GM23338 (cell line): ENCODE data around the gene ANKRD44. TPM values are rescaled to one million over a fixed set of nuclear protein-coding genes. Genes with fewer than 3 reads are reported as not detected.

Experiments used
- ATAC-seq: fragments of 200-7000 bp; cut with Tn5 transposase; 3 replicates; pipeline ENCODE4 v1.9.1; 2020
- DNase-seq: peaks from one replicate; pipeline ENCODE4 v3.0.0-alpha.2; 2015; ENCODE audit warnings: low spot score
- H2AFZ ChIP-seq: fragments of 200-600 bp; sonication (generic); 2 replicates; pipeline ENCODE4 v1.8.0; 2016; ENCODE audit warnings: antibody characterized with exemption, mild to moderate bottlenecking, moderate library complexity
- H3F3A ChIP-seq: fragments of 200-600 bp; sonication (generic); replicated peaks from 2 replicates; pipeline ENCODE4 v1.8.0; 2017; ENCODE audit warnings: antibody characterized with exemption, mixed run types, low read depth
- H3K27ac ChIP-seq: fragments of 200-600 bp; sonication (generic); 2 replicates; pipeline ENCODE4 v1.6.1; 2016; ENCODE audit warnings: low read depth
- H3K27me3 ChIP-seq: fragments of 200-600 bp; sonication (generic); 2 replicates; pipeline ENCODE4 v1.8.0; 2016; ENCODE audit warnings: mild to moderate bottlenecking, mixed run types, moderate library complexity; ENCODE audit not compliant: insufficient read depth
- H3K36me3 ChIP-seq: fragments of 200-600 bp; sonication (generic); 2 replicates; pipeline ENCODE4 v1.8.0; 2016; ENCODE audit warnings: mild to moderate bottlenecking; ENCODE audit not compliant: insufficient read depth
- H3K4me1 ChIP-seq: fragments of 200-600 bp; sonication (generic); 2 replicates; pipeline ENCODE4 v1.8.0; 2016; ENCODE audit warnings: mild to moderate bottlenecking, moderate library complexity; ENCODE audit not compliant: insufficient read depth
- H3K4me2 ChIP-seq: fragments of 200-600 bp; sonication (generic); 2 replicates; pipeline ENCODE4 v1.7.1; 2017; ENCODE audit warnings: mixed run types
- H3K4me3 ChIP-seq: fragments of 200-600 bp; sonication (generic); 2 replicates; pipeline ENCODE4 v1.6.1; 2016; ENCODE audit warnings: mixed run types
- H3K79me2 ChIP-seq: fragments of 200-600 bp; sonication (generic); replicated peaks from 2 replicates; pipeline ENCODE4 v1.8.0; 2017; ENCODE audit warnings: mild to moderate bottlenecking; ENCODE audit not compliant: insufficient read depth
- H3K9me2 ChIP-seq: fragments of 200-600 bp; sonication (generic); 2 replicates; pipeline ENCODE4 v1.8.0; 2017; ENCODE audit not compliant: insufficient read depth
- H4K20me1 ChIP-seq: fragments of 200-600 bp; sonication (generic); replicated peaks from 2 replicates; pipeline ENCODE4 v1.8.0; 2017; ENCODE audit warnings: mild to moderate bottlenecking; ENCODE audit not compliant: insufficient read depth
- H3K27ac Mint-ChIP-seq: 2 replicates; pipeline ENCODE4 v1.8.0; 2020; ENCODE audit warnings: inconsistent platforms, mild to moderate bottlenecking, moderate library complexity, mixed read lengths
- H3K27me3 Mint-ChIP-seq: 3 replicates; pipeline ENCODE4 v1.8.0; 2022; ENCODE audit warnings: low read depth, mild to moderate bottlenecking, moderate library complexity, mixed read lengths, inconsistent platforms; ENCODE audit not compliant: insufficient read depth, poor library complexity
- H3K36me3 Mint-ChIP-seq: 3 replicates; pipeline ENCODE4 v1.8.0; 2021; ENCODE audit warnings: low read depth, mild to moderate bottlenecking, inconsistent platforms, moderate library complexity, mixed read lengths
- H3K4me1 Mint-ChIP-seq: 3 replicates; pipeline ENCODE4 v1.8.0; 2020; ENCODE audit warnings: mild to moderate bottlenecking, inconsistent platforms, mixed read lengths
- H3K4me3 Mint-ChIP-seq: 3 replicates; pipeline ENCODE4 v1.8.0; 2021; ENCODE audit warnings: moderate library complexity, mild to moderate bottlenecking, inconsistent platforms, mixed read lengths
- H3K9me3 Mint-ChIP-seq: 3 replicates; pipeline ENCODE4 v1.8.0; 2020; ENCODE audit warnings: moderate library complexity, mild to moderate bottlenecking, inconsistent platforms, mixed read lengths
- POLR2AphosphoS5 ChIP-seq: IDR thresholded peaks from 2 replicates; pipeline ENCODE4 v1.6.1; 2016; ENCODE audit warnings: antibody characterized with exemption, low read depth
- STAT1 ChIP-seq: IDR thresholded peaks from one replicate; pipeline ENCODE4 v1.6.1; 2016; ENCODE audit warnings: antibody characterized with exemption; ENCODE audit not compliant: unreplicated experiment
- ZNF114 ChIP-seq: fragments of 250-450 bp; sonication (Bioruptor Pico); IDR thresholded peaks from 2 replicates; pipeline ENCODE4 v1.5.0; 2020; ENCODE audit warnings: mild to moderate bottlenecking, moderate library complexity
- polyA plus RNA-seq: library from polyadenylated mRNA; unstranded; fragments of >200 nt; fragmentation: Nextera tagmentation; extraction: Ambion mirVana; gene quantifications from 2 replicates; pipeline ENCODE4 v1.2.1, GENCODE V29; 2016
- total RNA-seq: library from RNA; depleted of rRNA; stranded (reverse); fragments of >200 nt; shearing (Covaris generic); gene quantifications from 2 replicates; pipeline ENCODE4 v1.2.3, GENCODE V29; 2014
- TF ChIP-seq, protein P1 (sequence below): fragments of 250-450 bp; sonication (Bioruptor Pico); IDR thresholded peaks from 2 replicates; pipeline ENCODE4 v1.5.0; 2020; ENCODE audit warnings: mild to moderate bottlenecking, moderate library complexity
- TF ChIP-seq, protein P2 (sequence below): IDR thresholded peaks from one replicate; pipeline ENCODE4 v1.6.1; 2018; ENCODE audit warnings: antibody characterized with exemption; ENCODE audit not compliant: unreplicated experiment
- TF ChIP-seq, protein P3 (sequence below): IDR thresholded peaks from 2 replicates; pipeline ENCODE4 v1.6.1; 2016; ENCODE audit warnings: antibody characterized with exemption

The ANKRD44 gene
- total and polyA plus RNA-seq, 2 experiments from 2014 or later, result 0.44 to 0.56 TPM

DNA sequence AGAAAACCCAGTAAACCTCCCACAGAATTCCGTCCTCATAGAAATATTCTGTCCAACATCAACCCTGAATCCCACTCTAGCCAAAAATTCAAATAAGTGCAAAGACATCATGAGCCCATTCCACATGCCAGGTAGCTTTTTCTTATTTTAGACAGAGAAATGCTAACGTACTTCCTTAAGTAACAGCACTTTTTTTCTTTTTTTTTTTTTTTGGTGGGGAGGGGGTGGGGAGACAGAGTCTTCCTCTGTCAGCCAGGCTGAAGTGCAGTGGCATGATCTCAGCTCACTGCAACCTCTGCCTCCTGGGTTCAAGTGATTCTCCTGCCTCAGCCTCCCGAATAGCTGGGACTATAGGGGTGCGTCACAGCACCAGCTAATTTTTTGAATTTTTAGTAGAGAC, 45.5 kb downstream of the ANKRD44 start:
- H3K9me2 ChIP-seq, result no peaks in the 10 kb centered on the region
- no peaks in the 10 kb centered on the region for H3K79me2 ChIP-seq
- Mint-ChIP-seq H3K27me3 (no peaks in the 10 kb centered on the region), H3K4me1 (peaks cover 4% of the 10 kb centered on the region; the same call in 1 of the 3 replicates), H3K4me3 (no peak overlapping the region), H3K9me3 (no peaks in the 10 kb centered on the region), H3K36me3 (no peaks in the 10 kb centered on the region), H3K27ac (no peak overlapping the region)
- no peaks in the 10 kb centered on the region for H4K20me1 ChIP-seq
- H2AFZ ChIP-seq, result no peak overlapping the region
- H3K27ac ChIP-seq, result no peak overlapping the region
- H3K36me3 ChIP-seq, result no peaks in the 10 kb centered on the region
- DNase-seq, result no peak
- H3K4me2 ChIP-seq, result no peak overlapping the region
- H3F3A ChIP-seq, result no peaks in the 10 kb centered on the region
- no peaks in the 10 kb centered on the region for H3K27me3 ChIP-seq
- no peak for ATAC-seq
- no peaks in the 10 kb centered on the region for H3K4me1 ChIP-seq
- H3K4me3 ChIP-seq, result no peak overlapping the region
- TF ChIP-seq POLR2AphosphoS5, result no peak
- TF ChIP-seq ZNF114 (CRISPR knock-in tag), result no peak
- no peak for TF ChIP-seq STAT1
- TF ChIP-seq, protein P1, sequence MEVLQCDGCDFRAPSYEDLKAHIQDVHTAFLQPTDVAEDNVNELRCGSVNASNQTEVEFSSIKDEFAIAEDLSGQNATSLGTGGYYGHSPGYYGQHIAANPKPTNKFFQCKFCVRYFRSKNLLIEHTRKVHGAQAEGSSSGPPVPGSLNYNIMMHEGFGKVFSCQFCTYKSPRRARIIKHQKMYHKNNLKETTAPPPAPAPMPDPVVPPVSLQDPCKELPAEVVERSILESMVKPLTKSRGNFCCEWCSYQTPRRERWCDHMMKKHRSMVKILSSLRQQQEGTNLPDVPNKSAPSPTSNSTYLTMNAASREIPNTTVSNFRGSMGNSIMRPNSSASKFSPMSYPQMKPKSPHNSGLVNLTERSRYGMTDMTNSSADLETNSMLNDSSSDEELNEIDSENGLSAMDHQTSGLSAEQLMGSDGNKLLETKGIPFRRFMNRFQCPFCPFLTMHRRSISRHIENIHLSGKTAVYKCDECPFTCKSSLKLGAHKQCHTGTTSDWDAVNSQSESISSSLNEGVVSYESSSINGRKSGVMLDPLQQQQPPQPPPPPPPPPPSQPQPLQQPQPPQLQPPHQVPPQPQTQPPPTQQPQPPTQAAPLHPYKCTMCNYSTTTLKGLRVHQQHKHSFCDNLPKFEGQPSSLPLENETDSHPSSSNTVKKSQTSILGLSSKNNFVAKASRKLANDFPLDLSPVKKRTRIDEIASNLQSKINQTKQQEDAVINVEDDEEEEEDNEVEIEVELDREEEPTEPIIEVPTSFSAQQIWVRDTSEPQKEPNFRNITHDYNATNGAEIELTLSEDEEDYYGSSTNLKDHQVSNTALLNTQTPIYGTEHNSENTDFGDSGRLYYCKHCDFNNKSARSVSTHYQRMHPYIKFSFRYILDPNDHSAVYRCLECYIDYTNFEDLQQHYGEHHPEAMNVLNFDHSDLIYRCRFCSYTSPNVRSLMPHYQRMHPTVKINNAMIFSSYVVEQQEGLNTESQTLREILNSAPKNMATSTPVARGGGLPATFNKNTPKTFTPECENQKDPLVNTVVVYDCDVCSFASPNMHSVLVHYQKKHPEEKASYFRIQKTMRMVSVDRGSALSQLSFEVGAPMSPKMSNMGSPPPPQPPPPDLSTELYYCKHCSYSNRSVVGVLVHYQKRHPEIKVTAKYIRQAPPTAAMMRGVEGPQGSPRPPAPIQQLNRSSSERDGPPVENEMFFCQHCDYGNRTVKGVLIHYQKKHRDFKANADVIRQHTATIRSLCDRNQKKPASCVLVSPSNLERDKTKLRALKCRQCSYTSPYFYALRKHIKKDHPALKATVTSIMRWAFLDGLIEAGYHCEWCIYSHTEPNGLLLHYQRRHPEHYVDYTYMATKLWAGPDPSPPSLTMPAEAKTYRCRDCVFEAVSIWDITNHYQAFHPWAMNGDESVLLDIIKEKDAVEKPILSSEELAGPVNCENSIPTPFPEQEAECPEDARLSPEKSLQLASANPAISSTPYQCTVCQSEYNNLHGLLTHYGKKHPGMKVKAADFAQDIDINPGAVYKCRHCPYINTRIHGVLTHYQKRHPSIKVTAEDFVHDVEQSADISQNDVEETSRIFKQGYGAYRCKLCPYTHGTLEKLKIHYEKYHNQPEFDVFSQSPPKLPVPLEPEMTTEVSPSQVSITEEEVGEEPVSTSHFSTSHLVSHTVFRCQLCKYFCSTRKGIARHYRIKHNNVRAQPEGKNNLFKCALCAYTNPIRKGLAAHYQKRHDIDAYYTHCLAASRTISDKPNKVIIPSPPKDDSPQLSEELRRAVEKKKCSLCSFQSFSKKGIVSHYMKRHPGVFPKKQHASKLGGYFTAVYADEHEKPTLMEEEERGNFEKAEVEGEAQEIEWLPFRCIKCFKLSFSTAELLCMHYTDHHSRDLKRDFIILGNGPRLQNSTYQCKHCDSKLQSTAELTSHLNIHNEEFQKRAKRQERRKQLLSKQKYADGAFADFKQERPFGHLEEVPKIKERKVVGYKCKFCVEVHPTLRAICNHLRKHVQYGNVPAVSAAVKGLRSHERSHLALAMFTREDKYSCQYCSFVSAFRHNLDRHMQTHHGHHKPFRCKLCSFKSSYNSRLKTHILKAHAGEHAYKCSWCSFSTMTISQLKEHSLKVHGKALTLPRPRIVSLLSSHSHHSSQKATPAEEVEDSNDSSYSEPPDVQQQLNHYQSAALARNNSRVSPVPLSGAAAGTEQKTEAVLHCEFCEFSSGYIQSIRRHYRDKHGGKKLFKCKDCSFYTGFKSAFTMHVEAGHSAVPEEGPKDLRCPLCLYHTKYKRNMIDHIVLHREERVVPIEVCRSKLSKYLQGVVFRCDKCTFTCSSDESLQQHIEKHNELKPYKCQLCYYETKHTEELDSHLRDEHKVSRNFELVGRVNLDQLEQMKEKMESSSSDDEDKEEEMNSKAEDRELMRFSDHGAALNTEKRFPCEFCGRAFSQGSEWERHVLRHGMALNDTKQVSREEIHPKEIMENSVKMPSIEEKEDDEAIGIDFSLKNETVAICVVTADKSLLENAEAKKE (CRISPR knock-in tag), result no peak

DNA sequence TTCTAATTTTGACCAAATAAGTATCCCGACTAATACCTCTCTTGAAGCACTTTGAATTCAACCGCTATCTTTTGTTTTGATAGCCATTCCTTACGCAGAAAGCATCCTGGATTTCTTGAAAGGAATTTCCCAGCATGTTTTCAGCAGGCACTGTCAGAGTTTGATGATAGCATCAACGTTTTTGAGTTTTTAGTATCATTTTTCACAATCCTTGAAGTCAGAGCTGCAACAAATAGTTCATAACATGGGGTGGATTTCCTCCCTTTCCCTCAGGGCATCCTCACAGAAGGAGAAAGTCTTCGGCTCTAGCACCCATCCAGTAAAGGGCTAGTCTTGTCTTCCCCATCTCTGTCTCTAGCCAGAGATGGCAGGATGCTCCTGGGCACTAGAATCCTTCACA, 46.2 kb downstream of the ANKRD44 start:
- H3K36me3 ChIP-seq, result no peaks in the 10 kb centered on the region
- H3K4me1 ChIP-seq, result no peaks in the 10 kb centered on the region
- no peaks in the 10 kb centered on the region for H3K27me3 ChIP-seq
- H3F3A ChIP-seq, result no peaks in the 10 kb centered on the region
- no peak overlapping the region for H2AFZ ChIP-seq
- H3K4me2 ChIP-seq, result no peak overlapping the region
- no peak overlapping the region for H3K4me3 Mint-ChIP-seq
- H3K27me3 Mint-ChIP-seq, result no peaks in the 10 kb centered on the region
- H3K4me1 Mint-ChIP-seq, result peaks cover 3% of the 10 kb centered on the region; the same call in 1 of the 3 replicates
- H4K20me1 ChIP-seq, result no peaks in the 10 kb centered on the region
- no peak overlapping the region for H3K27ac ChIP-seq
- H3K9me2 ChIP-seq, result no peaks in the 10 kb centered on the region
- ATAC-seq (no peak), DNase-seq (no peak)
- no peaks in the 10 kb centered on the region for H3K79me2 ChIP-seq
- H3K27ac Mint-ChIP-seq, result no peak overlapping the region
- H3K4me3 ChIP-seq, result no peak overlapping the region
- no peaks in the 10 kb centered on the region for H3K36me3 Mint-ChIP-seq
- H3K9me3 Mint-ChIP-seq, result no peaks in the 10 kb centered on the region
- TF ChIP-seq, protein P2, sequence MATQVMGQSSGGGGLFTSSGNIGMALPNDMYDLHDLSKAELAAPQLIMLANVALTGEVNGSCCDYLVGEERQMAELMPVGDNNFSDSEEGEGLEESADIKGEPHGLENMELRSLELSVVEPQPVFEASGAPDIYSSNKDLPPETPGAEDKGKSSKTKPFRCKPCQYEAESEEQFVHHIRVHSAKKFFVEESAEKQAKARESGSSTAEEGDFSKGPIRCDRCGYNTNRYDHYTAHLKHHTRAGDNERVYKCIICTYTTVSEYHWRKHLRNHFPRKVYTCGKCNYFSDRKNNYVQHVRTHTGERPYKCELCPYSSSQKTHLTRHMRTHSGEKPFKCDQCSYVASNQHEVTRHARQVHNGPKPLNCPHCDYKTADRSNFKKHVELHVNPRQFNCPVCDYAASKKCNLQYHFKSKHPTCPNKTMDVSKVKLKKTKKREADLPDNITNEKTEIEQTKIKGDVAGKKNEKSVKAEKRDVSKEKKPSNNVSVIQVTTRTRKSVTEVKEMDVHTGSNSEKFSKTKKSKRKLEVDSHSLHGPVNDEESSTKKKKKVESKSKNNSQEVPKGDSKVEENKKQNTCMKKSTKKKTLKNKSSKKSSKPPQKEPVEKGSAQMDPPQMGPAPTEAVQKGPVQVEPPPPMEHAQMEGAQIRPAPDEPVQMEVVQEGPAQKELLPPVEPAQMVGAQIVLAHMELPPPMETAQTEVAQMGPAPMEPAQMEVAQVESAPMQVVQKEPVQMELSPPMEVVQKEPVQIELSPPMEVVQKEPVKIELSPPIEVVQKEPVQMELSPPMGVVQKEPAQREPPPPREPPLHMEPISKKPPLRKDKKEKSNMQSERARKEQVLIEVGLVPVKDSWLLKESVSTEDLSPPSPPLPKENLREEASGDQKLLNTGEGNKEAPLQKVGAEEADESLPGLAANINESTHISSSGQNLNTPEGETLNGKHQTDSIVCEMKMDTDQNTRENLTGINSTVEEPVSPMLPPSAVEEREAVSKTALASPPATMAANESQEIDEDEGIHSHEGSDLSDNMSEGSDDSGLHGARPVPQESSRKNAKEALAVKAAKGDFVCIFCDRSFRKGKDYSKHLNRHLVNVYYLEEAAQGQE, result no peak
- TF ChIP-seq, protein P3, sequence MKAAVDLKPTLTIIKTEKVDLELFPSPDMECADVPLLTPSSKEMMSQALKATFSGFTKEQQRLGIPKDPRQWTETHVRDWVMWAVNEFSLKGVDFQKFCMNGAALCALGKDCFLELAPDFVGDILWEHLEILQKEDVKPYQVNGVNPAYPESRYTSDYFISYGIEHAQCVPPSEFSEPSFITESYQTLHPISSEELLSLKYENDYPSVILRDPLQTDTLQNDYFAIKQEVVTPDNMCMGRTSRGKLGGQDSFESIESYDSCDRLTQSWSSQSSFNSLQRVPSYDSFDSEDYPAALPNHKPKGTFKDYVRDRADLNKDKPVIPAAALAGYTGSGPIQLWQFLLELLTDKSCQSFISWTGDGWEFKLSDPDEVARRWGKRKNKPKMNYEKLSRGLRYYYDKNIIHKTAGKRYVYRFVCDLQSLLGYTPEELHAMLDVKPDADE, result no peak
